Spinal cord (tissue), 10 donors: ENCODE measurements around the gene CDC42BPG. TPM values are rescaled to one million over a fixed set of nuclear protein-coding genes. Genes with fewer than 3 reads are reported as not detected.

ENCODE experiments used
- DNase-seq, 6 donors: peaks; one replicate each; pipeline versions ENCODE4 v3.0.0 to v3.0.0-alpha.2; 2013 to 2015; ENCODE audit warnings: low spot score in 6 of 6, low read depth in 4 of 6
- H3K27ac ChIP-seq: one replicate; pipeline ENCODE4 v1.5.1; 2013; ENCODE audit warnings: low read depth, low read length, control low read depth
- H3K27me3 ChIP-seq: one replicate; pipeline ENCODE4 v1.6.1; 2013; ENCODE audit warnings: low read length; ENCODE audit not compliant: control insufficient read depth, insufficient read depth
- H3K36me3 ChIP-seq: one replicate; pipeline ENCODE4 v1.6.1; 2013; ENCODE audit warnings: low read length; ENCODE audit not compliant: control insufficient read depth, insufficient read depth
- H3K4me1 ChIP-seq: one replicate; pipeline ENCODE4 v1.6.1; 2013; ENCODE audit warnings: low read length; ENCODE audit not compliant: control insufficient read depth, insufficient read depth
- H3K4me3 ChIP-seq: one replicate; pipeline ENCODE4 v1.5.1; 2013; ENCODE audit warnings: low read depth, low read length, control low read depth
- H3K9me3 ChIP-seq: one replicate; pipeline ENCODE4 v1.6.1; 2013; ENCODE audit warnings: low read length; ENCODE audit not compliant: control insufficient read depth, insufficient read depth
- WGBS: methylation state at CpG from one replicate; pipeline ENCODE4 v1.1.5; 2013; ENCODE audit warnings: missing lambda C conversion rate; ENCODE audit not compliant: insufficient coverage; 5-methylcytosine and 5-hydroxymethylcytosine counted together
- polyA plus RNA-seq, 2 donors: library from polyadenylated mRNA; unstranded; fragments of 120-200 nt; gene quantifications; one replicate each; pipeline ENCODE4 v1.2.1, GENCODE V29; 2013; ENCODE audit not compliant: insufficient read length in 2 of 2
- total RNA-seq, 2 donors: library from RNA; depleted of rRNA in 1 of 2; stranded (reverse); fragments of 120-200 nt in 1 of 2; fragments of >200 nt in 1 of 2; gene quantifications; one replicate each; pipeline versions ENCODE4 v1.2.3 to v1.2.4, GENCODE V29; 2013 to 2014
- donor health status: healthy.

Gene CDC42BPG
- total and polyA plus RNA-seq, 4 donors: 0.43 to 2.0 (median 1.1) TPM

DNA sequence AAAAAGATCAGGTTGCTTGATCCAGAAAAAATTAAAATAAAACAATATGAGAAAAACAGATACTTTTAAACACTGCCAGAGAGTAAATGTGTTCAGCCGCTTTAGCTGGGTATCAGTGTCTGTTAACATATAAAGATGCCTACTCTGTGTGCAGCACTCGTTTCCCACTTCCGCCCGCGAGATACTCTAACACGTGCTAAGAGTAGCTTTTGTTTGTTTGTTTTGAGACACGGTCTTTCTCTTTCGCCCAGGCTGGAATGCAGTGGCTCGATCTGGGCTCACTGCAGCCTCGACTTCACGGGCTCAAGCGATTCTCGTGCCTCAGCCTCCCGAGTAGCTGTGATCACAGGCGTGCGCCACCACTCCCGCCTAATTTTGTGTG lies 33.6 kb downstream of the CDC42BPG start:
- WGBS: 4% methylated on average over 5 of the region's 17 CpGs
- Histone ChIP-seq H3K27me3 (no peaks in the 10 kb centered on the region), H3K4me1 (peaks cover 22% of the 10 kb centered on the region), H3K36me3 (peaks cover 26% of the 10 kb centered on the region), H3K9me3 (no peaks in the 10 kb centered on the region), H3K4me3 (peak overlapping the region; percentile 84), H3K27ac (no peak overlapping the region)
- DNase-seq: no peak

DNA sequence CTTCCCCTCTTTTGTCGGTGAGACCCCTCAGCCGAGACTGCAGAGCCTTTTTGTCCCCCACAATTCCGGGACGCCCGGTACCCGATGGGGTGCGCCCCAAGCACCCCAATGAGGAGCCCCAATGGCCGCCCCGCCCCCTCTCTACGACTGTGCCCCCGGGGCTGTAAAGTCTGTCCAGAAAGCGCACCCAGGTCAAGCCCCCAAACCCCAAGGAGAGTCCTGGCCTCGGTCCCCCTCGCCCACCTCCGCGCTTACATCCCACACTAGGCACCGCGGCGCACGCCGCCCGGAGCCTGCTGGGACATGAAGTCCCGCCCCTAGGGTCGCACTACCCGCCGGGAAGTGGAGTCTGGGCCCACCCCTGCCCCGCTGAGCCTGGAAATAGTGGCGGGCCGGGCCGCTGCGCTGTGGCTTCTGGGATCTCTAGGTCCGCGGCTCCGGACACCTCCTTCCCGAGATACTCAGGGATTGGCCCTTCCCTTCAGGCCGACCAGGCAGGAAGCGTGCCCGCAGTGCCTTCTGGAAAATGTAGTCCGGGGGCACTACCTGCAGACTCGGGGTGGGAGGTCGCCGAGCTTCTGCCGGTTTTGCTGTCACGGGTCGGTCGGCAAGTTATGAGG lies 34.1 kb downstream of the CDC42BPG start, which contains the start of gene MEN1:
TSS of gene MEN1 (minus strand) at position 281 of the 620 bp plus-strand sequence. CDS start 442 bp downstream, outside the sequence.
- DNase-seq: peak; percentile 80 to 98 (median 90)
- Histone ChIP-seq H3K9me3 (no peaks in the 10 kb centered on the region), H3K4me1 (peaks cover 22% of the 10 kb centered on the region), H3K36me3 (peaks cover 31% of the 10 kb centered on the region), H3K27me3 (no peaks in the 10 kb centered on the region), H3K27ac (peak within 1 kb of the TSS; percentile 50), H3K4me3 (peak within 1 kb of the TSS; percentile 84)
- WGBS: 0% methylated on average over 38 of the region's 46 CpGs

DNA sequence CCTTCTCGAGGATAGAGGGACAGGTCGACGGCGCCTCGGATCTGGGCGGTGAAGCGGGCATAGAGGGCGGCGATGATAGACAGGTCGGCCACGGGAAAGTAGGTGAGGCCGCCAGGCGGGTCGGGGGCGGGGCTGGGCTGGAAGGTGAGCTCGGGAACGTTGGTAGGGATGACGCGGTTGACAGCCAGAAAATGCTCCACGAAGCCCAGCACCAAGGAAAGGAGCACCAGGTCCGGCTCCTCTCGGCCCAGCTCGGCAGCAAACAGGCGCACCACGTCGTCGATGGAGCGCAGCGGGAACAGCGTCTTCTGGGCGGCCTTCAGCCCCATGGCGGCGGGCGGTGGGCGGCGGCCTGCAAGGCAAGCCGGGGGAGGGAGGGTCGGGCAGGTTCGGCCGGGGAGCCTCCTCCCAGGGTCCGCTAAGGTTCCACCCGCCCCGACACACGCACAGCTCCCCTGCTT lies 34.6 kb downstream of the CDC42BPG start:
- peak in 1 of 6 donors; percentile 22 for DNase-seq
- Histone ChIP-seq H3K4me3 (peak overlapping the region; percentile 84), H3K27ac (peak overlapping the region; percentile 50), H3K36me3 (peaks cover 37% of the 10 kb centered on the region), H3K9me3 (no peaks in the 10 kb centered on the region), H3K4me1 (peaks cover 22% of the 10 kb centered on the region), H3K27me3 (no peaks in the 10 kb centered on the region)
- WGBS: 1% methylated on average over 44 of the region's 44 CpGs

DNA sequence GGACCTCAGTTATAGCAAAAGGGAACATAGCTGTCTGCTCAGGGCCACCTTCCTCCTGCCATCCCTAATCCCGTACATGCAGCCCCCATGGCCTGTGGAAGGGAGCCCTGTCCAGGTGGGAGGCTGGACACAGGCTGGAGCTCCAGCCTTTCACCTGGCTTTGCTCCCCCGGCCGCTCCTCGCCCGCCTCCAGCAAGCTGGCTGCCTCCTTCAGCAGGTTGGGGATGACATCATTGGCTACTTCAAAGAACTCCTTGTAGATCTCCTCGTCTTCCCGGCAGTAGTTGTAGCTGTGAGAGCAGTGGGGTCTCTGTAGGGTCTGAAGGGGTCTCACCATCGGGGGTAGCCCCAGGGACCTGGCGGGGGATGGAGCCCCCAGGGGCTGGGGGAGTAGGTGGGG lies 39.0 kb downstream of the CDC42BPG start:
- H3K9me3 ChIP-seq: no peaks in the 10 kb centered on the region
- 86% methylated on average over 9 of the region's 9 CpGs for WGBS
- no peaks in the 10 kb centered on the region for H3K27me3 ChIP-seq
- H3K27ac ChIP-seq: no peak overlapping the region
- DNase-seq: no peak
- H3K36me3 ChIP-seq: peaks cover 62% of the 10 kb centered on the region
- H3K4me1 ChIP-seq: peaks cover 49% of the 10 kb centered on the region
- no peak overlapping the region for H3K4me3 ChIP-seq

DNA sequence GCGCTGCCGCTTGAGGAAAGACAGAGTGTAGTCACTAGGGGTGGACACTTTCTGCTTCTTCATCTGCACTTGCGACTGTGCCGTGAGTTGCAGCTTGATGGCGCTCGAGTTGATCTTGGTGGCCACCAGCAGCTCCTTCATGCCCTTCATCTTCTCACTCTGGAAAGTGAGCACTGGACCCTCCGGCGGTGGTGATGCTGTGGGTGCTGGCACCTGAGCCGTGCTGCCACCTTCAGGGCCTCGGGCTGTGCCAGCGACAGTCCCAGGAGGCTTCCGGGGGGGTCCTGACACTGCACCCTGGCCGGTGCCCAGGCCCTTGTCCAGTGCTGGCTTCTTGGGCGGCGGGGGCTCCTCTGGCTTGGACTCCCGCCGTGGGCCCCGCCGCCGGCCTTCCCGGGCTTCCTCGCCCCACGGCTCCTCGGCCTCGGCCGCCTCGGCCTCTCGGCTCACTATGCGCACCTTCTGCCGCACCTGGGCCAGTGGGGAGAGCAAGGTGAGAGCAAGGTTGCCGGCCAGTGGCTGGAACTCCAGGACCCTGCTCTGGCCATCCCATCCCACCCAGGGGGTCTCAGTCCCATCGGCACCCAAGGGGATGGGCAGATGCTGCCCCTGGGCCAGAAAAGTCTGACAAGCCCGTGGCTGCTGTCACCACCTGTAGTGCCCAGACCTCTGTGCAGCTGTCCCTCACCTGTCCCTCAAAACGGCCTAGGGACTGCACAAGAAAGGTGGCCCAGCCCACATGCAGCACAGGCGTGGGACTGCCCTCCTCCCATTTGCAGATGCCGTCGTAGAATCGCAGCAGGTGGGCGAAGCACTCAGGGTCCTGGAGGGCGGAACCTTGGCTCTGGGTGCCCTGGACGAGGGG lies 39.9 kb downstream of the CDC42BPG start:
- Histone ChIP-seq H3K4me3 (no peak overlapping the region), H3K4me1 (peaks cover 48% of the 10 kb centered on the region), H3K36me3 (peaks cover 71% of the 10 kb centered on the region), H3K27me3 (no peaks in the 10 kb centered on the region), H3K9me3 (no peaks in the 10 kb centered on the region), H3K27ac (no peak overlapping the region)
- no peak for DNase-seq
- WGBS: 93% methylated on average over 37 of the region's 41 CpGs

DNA sequence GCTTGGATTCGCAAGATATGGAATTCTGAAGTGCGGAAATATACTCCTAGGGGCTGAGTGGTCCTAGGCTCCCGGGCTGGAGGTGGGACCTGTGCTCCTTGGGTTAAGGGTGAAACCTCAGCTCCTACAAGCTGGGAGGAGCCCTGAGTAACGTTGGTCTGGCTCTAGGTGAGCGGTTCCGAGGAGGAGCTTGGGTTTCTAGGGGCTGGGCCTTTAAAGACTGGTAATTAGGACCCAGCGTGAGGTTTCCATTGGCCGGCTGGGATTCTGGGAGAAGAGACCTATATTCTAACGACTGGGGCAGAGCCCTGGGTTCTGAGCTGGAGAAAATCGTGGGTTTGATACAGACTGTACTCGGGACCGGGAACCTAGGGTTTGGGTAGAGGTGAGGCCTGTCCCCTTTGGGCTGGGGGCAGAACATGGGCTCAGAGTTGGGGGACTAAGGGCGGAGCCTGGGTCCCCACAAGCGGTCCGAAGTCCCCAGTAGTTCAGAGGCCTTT lies 40.6 kb downstream of the CDC42BPG start:
- Histone ChIP-seq H3K27ac (peak overlapping the region; percentile 95), H3K36me3 (peaks cover 78% of the 10 kb centered on the region), H3K27me3 (no peaks in the 10 kb centered on the region), H3K4me3 (peak overlapping the region; percentile 85), H3K9me3 (no peaks in the 10 kb centered on the region), H3K4me1 (peaks cover 41% of the 10 kb centered on the region)
- WGBS: 42% methylated on average over 15 of the region's 15 CpGs
- no peak for DNase-seq

DNA sequence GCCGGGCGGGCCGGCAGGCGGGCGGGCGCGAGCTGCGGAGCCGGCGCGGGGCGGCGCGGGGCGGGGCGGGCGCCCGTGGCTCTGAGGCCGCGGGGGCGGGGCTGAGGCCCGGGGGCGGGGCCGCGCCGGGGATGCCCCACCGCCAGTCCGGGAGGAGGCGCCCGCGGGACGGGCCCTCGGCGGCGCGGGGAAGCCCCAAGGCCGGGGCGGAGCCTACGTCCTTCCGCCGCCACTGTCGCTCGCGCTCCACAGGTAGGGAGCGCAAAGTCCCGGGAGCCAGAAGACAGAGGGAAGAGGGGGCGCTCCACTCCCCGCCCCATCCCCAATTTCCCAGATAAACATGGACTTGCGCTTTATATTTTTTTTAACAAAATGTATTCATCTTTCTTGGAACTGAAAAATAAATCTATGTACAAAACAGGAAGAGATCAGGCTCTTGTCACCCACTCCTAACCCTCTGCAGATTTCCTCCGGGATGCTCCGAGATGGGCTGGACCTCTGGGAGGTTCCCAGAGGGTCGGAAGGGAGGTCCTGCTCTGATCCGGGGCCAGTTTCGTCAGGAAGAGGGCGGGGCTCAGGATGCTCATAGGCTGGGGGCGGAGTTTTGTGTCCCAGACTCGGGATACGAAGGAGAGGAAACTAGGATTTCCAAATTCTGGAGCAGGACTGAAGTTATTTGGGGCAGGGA lies 41.2 kb downstream of the CDC42BPG start, which contains the start of gene MAP4K2:
TSS of gene MAP4K2 (minus strand) at position 57 of the 688 bp plus-strand sequence. CDS start 65 bp downstream, outside the sequence.
- Histone ChIP-seq H3K36me3 (peaks cover 81% of the 10 kb centered on the region), H3K9me3 (no peaks in the 10 kb centered on the region), H3K27me3 (no peaks in the 10 kb centered on the region), H3K27ac (peak within 1 kb of the TSS; percentile 95), H3K4me1 (peaks cover 36% of the 10 kb centered on the region), H3K4me3 (peak within 1 kb of the TSS; percentile 85)
- DNase-seq: peak; percentile 53 to 93 (median 68)
- 0% methylated on average over 55 of the region's 58 CpGs for WGBS

DNA sequence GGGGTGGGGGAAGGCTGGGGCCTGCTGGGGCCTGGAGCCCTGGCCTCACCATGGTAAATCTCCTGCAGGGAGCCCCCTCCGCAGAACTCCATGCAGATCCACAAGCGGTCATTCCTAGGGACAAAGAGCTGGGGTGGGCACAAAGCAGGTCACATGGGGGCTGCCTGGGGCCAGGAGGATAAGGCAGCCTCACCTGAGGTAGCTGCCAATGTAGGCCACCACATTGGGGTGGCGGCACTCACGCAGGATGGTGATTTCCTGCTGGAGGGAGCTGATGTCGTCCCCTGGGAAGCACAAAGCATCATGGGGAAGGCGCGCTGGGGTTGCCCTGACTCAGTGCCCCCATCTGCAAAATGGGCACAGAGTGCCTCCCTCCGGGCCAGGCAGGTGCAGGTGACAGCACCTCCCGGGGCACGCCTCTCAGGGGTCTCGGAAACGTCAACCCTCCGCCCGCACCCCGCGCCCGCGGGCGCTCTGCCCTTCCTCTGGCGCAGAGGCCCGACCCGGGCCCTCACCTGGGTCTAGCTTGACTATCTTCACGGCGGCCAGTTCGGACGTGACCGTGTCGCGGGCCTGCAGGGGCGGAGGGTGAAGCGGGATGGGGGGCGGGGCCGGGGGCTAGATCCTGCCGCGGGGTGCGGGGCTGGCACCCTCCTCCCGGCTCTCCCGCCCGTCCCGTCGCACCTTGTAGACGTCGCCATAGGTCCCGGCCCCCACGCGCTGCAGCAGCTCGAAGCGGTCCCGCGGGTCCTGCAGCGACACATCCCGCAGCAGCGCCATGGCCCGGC lies 41.9 kb downstream of the CDC42BPG start:
- Histone ChIP-seq H3K4me3 (peak overlapping the region; percentile 45), H3K36me3 (peaks cover 81% of the 10 kb centered on the region), H3K27ac (peak overlapping the region; percentile 64), H3K4me1 (peaks cover 32% of the 10 kb centered on the region), H3K9me3 (no peaks in the 10 kb centered on the region), H3K27me3 (no peaks in the 10 kb centered on the region)
- peak in 1 of 6 donors; percentile 2 for DNase-seq
- 9% methylated on average over 54 of the region's 54 CpGs for WGBS
